ENCODE results near the gene ETV3L.
A peak's percentile ranks its signal among the peaks of the same experiment; 100 is the strongest.

Gene ETV3L

DNA sequence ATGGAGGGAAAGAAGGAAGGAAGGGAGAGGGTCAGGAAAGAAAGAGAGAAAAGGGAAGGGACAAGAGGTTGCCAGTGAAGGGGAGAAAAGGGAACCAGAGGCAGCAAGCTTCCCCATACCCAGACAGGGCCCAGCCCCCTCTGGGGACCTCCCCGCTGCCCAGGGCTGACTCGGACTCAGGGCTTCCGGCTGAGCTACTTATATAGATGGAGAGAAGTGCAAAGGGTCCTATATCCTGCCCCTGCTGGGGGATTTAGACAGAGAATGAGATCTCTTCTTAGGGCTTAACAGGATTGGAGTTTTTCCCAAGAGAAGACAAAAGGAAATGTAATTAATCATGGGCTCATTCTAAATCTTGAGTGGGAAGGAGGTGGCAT, at the start of gene ETV3L:
Gene ETV3L (minus strand): TSS at position 176 of the 377 bp plus-strand sequence. CDS start 285 bp downstream, outside the sequence.
- DNase-seq, result no peak

DNA sequence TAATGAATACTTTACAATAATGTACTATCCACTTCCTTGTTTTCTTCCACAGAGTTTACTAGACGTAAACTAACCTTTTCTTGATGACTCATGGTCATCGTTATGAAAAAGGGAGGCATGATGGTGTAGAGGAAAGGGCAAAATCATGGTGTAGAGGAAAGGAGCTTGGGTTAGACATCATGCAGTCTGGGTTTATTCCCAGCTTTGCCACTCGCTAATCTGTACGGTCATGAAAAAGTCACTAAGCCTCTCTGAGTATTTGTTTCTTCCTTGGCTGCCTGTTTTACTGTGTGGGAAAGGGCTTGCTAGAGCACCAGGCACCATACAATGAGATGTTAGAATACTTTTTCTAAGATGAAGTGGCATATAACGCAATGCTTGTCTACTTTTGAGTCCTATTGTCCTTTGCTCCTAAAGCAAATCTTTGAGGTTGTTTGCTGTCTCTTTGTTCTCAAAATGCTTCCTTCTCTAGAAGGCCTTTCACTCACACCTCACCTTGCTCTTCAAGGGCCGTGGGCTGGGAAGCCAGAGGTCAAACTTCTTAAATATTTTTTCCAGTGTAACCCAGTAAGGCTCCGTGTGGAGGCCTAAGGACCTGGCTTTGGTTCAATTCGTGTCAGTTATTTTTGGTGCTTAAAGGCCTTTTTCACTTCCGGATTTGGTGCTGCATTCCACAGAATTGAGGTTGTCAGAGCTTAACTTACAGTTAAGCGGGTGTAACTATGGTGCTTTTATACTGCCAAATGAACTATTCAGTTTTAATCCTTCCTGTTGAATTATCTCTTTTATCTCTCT, 48.5 kb upstream of the ETV3L start:
- no peak for DNase-seq

DNA sequence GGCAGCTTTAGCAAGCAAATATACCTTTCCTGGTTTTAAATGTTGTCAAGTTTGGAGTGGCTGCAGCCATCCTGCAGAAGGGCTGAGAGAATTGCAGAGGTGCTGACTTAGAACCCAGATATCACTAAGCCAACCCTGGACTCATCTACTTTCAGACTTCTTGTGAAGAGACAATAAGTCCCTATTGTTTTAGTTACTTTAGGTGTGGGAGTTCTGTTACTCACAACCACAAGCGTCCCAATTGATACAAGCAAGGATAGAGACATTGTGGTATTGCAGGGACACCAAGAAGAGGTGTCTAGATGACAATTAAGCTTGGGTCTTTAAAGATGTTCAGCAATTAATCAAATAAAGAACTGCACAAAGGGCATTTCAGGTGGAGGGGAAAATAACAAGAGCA, 47.4 kb upstream of the ETV3L start:
- no peak for DNase-seq

DNA sequence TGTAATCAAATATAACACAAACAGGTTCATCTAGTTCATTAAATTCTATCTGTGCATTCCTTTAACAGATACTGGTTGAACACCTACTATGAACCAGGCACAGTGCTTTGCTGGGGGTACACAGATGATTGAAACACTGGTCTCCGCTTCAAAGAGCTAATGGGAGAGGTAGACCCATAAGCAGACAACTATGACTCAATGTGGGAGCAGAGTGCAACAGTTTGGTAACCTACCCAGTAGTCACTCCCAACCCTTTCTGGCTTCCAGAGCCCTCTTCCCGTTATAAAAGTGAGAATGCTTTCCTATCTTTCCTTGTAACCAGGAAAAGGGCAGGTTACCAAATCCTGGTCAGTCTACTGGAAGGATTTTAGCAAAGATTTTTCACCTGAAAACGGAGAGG, 46.6 kb upstream of the ETV3L start:
- DNase-seq, result no peak

DNA sequence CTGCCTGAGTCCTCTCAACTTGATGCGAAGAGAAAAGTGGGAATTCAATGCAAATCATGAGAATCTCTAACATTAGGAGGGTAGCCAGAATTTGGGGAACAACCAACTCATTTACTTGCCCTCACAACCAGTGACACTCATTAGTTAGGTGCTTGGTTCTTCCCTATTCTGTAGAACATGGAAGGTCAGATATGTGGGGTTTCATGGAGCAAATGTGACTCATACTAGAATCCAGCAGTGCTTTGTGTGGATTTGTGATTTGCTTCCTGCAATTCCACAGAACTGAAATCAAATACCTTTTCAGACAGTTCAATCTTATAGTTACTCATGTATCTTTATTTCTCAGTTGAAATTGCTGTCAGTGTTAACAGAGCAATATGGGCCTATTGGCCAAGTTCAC, 45.5 kb upstream of the ETV3L start:
- no peak for DNase-seq

DNA sequence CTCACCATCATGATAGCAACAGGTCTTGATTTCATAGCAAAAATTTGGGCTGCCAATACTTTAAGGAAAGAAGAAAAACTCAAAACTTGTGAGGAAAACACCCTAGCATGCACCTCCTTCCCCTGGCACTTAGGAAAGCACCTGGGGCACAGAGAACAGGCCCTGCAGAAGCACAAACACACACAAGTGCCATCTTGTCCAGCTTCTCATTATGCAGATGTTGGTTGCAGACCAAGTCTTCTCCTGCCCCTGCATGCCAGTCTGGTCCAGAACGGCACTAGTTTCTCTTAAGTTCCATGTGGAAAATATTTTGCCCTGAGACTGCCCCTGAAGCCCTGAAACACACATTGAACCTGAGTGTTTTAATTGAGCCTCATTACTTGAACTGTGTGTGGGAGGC, 44.9 kb upstream of the ETV3L start:
- no peak for DNase-seq

DNA sequence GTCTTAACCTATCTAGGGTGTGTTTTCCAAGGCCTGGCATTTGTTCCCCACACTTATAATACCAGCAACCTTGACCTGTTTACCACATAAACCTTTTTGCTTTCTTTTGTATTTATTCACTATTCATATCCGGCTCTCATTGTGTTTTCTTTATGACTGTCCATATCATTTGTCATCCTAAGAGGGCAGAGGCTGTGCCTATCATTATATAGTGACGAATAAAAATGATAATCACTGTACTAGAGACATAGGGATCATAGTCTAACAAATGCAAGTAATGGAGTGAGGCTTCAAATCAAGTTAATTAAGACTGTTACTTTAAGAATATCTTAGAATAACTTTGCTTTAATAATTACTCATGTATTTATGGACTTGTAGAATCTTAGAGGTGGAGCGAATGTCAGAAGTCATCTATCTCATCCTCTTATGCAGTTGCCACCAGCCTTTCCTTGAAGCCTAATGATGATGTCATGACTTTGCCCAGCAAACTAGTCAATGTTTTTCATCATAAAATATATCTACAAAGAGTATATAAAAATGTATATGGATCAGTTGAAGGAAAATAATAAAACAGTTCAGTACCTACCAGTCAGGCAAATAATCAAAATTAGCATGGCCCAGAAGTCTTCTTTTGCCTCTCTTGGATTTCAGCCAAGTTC, 43.3 kb upstream of the ETV3L start:
- no peak for DNase-seq

DNA sequence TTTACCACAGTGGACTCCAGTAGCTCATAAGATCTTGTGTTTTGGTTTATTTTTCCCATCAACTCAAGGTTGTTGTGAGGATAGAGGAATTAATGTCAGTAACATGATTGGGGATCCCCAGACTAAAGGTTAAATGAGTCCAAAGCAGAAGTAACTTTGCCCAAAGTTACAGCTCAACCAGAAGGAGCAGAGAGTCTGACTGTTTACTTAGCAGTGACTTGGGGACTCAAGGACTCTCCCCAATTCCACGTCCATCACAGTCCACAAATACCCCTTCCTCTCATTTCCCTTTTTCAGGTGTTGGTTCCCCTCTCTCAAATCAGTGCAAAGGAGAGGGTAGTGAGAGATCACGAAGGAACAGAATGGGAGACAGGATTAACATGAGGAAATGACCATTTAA, 42.6 kb upstream of the ETV3L start:
- no peak for DNase-seq

DNA sequence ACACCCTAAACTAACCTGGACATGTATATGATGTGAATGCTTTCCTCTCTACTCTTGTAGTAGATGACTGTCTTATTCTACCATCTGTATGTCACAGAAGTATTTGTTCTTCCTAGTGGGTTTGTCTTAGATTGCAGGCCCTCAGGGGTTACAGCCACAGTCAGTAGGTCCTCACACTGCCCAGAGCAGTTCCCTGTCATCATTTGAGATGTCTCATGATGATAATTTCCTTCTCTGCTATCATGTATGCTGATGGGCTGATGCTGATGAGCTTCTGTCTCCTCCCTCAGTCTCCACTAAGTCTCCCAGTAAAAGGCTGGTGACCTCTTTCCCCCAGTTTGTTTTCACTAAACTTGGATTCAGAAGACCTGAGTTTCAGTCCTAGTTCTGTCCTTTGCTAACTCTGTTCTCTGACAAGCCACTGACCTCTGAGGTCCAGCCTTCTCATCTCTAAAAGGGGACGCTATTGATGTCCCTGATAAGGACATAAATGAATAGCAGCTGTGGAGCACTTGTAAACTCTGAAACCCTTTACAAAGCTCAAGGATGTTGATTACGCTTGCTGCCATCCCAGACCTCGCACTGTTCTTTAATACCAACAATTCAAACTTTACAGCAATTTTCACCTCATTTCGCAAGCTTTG, 41.7 kb upstream of the ETV3L start:
- DNase-seq, result no peak

DNA sequence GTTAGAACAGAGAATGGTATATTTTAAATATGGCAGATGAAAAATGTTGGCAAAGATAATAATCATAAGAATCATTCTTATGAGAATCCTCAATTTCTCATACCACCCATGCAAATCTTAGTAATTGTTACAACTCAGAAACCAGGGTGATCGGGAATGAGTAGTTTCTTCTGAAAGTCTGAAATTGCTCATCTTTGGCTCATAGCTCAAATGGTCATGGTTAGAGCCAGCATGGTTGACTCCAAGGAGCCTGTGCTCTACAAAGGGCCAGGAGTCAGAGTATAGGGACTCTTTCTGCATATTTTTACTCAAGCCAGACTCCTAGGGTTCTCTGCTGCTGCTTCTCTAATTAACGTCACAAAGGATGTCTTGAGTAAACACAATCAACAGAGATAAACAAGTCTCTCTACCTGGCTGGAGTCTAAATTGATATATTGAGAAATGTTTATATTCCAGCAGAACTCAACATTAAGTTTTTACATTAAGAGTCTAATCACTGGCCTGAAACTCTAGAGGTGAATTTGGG, 40.5 kb upstream of the ETV3L start:
- DNase-seq, result no peak

DNA sequence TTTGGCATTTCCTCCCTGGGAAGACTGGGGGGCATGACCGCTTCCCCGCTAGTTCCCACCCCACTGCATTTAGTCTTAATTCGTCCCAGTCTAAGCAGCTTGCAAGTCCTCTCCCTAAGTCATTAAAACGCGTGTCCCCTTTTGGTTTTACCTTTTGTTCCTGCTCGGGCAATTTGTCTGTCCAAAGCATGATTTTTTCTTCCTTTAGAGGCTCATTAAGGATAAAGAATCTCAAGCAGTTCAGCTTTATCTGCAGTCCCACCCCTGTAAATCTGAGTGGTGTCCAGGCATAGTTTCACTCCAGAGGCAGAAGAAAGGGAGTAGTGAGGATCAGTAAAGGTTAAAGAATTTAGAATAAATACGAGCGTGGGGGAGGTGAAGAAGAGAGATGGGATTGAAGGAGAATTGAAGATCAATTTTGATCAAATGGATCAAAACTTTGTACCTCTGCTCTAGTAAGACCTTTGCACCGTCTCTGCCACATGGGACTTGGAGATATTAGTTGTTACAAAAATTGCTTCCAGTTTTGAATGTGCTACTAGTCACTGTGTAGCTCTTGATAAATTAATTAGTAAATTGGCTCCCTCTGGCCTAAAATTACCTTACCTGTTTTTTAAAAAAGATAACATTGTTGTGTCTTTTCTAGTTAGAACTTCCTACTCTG, 39.6 kb upstream of the ETV3L start:
- no peak for DNase-seq

DNA sequence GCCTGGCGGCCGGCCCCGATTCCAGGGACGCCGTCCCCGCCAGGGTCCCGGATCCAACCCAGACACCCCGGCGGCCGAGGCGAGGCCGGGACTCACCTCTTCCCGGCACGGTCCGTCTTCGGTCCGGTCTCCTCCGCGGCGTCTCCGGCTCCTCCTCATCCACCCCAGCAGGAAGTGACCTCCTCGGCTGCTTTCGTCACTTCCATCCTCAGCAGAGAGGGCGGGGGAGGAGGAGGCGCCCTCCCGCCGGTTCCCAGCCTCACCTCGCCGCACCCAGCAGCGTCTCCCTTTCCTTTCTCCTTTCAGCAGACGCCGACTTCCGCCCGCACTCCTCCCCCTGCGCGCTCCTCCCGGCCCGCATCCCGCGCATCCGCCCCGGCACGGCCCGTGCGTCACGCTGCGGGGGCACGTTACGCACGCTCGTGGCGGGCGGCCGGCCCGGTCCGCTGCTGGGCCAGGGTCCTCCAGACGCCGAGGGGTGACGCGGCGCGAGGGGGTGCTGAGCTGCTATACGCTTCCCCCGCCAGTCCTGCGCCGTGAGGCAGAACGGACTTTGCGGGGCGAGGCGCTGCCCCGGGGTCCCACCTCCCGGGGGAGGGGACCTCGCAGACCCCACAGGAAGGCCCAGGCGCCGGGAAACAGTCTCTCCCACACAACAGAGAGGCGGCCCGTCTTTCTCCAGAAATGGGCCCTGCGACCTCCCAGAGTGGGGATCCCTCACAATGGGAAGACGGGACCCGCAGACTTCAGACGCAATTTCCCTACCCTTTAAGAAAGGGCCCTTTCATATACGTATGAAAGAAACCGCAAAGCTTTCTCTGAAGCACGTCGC, 38.8 kb upstream of the ETV3L start, which contains the start of gene ETV3:
Gene ETV3 (minus strand): TSS at position 176 of the 832 bp plus-strand sequence. CDS start 2,043 bp downstream, outside the sequence.
- peak; percentile 93 to 97 for DNase-seq

DNA sequence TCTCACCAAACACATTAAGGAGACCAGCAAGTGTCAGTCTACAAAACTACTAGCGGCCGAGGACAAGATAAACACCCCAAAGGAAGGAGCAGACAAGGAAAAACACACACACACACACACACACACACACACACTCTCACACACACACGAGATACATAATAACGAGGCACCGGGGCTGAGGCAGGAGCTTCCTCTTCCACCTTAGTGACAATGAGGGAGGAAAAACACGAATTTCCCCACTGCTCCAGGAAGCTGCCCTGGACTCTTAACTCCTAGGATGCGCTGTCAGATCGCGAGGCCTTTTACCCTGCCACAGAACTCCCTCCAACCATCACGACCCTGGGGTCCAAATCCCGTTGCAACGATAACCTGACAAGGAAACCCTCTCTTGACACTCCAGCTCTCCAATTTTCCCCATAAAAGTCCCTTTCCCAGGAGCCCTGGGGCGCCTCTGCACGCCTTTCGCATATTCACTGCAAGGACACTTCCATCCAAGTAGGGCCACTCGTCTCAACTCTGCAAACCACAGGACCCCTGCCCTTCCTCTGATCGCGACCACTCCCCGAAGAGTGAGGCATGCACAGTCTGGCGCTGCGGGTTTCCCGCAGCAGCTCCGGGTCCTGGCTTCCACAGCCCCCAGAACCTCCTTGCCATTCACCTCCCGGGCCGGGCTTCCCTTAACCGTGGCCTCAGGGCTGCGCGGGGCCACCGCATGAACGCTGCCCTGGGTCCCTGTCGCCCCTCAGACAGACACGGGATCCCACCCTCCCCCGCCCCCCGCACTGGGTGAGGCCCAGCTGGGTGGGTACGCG, 38.0 kb upstream of the ETV3L start:
- no peak for DNase-seq

DNA sequence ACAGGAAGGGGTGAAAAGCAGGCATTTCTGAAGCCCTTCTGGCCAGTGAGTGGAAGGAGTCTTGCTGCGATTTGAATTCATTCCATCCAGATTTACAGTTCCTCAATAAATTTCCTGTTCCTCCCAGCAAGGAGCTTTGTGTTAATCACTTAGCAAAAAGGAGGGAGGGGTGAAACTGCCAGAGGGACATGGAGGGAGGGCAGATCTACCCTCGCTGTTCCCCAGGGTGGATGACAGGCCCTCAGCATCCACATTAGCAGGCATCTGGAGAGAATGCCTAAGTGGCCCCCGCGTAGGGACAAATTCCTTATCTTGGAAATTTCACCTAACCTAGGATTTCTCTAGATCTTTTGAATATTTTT, 37.4 kb upstream of the ETV3L start:
- no peak for DNase-seq

DNA sequence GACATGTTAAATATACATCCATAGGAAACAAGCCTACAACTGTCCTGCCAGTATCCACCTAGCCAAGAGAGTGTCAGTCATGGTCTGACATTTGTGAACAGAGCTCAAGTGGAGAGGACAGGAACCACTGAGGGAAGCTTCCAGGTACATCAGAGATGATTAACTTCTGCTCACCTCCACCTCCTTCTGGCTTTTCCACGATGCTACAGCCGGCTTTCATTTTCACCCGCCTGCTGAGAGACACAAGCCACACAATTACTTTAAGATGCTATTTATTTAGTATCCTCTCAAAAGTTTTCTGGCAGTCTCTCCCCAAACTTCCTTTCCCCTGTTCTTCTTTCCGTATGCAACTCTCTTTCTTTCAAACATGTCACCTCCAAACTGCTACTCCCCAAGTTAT, 36.5 kb upstream of the ETV3L start:
- no peak for DNase-seq

DNA sequence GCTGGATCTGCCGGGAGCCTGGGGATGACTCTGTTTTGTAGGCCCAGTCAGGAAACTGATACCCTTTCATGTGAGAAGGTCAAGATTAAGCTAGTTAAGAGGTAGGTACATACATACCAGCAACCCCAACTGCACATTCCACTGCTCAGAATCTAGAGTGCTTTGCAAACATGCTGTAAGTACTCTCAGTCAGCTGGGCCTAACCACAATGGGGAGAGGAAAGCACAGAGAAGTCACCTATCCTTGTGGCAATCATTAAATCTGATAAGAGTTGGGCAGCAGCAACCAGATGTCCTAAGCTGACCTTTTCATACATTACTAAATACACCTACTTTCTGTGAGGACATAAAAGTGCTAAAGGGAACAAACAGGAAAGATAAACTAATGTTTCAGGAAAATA, 36.0 kb upstream of the ETV3L start:
- no peak for DNase-seq

DNA sequence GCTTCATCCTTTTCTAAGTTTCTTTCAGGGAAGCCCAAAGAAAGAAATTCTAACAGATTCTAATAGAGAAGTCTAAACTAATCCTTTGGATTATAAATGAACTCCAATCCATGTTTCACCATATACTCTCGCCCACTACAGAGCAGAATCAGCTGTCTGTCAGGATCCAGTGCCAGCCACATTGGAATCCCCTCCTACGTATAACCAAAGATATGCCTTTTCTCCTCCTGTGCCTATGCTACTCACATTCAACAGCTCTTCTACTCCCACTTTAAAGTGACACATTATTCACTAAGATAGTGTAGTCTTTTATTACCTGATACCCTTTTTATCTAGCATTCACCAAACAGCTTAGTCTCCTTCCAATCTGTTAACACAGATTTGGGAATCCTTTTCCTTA, 35.5 kb upstream of the ETV3L start:
- DNase-seq, result no peak

DNA sequence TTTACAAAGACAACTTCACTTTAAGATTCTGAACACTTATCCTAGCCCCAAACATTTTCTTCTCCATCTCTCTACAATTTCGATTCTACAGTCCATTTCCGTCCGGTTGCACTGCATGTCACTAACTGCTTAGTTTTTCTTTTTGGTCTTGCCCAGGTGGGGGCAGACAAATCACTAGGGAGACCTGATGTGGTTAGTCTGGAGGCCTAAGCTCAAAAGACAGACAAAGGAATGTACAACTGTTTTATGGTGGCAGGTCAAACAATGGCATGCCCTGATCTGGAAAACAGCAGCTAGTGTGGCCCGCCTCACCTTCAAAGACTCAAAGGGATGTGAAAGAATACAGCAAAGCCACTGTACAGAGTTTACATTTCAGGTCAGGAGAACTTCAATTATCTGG, 34.8 kb upstream of the ETV3L start:
- no peak for DNase-seq

DNA sequence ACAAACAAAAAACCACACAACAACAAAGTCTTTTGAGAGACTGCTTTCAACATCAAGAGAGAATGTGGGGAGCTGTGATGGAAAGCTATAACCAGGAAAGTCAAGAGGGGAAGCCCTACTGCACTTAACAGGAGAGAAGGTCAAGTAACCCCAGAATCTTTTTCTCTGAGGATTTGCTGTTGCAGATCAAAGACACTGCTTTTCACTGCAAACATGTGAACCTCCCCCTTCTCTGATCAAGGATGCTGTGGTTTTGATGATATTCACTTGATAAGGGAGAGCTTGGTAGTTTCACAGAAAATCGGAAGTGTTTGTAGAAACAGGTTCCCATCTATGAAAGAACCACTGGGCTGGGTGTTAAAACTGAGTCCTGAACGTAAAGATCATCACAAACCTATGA, 33.8 kb upstream of the ETV3L start:
- no peak for DNase-seq

DNA sequence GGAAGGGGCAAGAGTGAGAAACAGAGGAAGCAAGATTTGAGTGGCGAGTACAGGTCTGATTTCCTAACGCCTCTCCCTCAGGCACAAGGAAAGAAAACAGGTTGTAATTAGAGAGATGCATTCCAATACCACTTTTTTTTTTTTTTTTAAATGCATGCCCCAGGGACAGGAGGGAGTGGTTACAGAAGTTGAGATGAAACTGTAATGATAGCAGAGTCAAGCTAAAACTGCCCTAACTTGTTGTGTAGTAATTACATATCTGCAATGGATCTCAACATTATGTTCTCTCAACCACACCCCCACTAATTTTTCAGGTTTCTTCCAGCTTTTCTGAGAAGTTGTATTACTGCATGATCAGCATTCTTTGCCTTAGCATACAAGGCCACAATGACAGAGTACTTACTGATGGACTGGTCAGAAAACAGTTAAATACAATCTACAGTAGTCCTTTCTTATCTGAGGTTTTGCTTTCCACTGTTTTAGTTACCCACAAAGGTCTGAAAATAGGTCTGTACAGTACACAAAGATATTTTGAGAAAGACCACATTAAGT, 33.1 kb upstream of the ETV3L start:
- no peak for DNase-seq

DNA sequence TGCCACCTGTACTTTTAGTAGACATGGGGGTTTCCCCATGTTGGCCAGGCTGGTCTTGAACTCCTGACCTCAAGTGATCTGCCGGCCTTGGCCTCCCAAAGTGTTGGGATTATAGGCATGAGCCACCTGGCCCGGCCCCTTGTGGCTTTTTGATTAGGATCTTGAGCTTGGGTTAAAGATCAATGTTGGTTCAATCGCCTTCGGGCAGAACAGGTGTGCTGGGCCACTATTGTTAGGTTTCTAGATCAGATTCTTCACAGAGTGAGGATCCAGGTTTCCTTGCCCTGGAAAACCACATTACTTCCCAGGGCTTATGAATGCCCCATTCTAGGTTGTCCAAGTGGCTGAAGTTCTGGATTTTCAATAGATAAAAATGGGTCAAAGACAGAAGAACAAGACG, 32.5 kb upstream of the ETV3L start:
- DNase-seq, result no peak

Data from SHP77 (cell line).